Mesothelial cell of epicardium (in vitro differentiated cells): ENCODE measurements around the gene BEND5. TPM values are rescaled to one million over a fixed set of nuclear protein-coding genes. Genes with fewer than 3 reads are reported as not detected.

Experiments used
- DNase-seq, 2 experiments: peaks; one replicate each; pipeline ENCODE4 v3.0.0; 2021; ENCODE audit warnings: low spot score in 2 of 2; ENCODE audit not compliant: unreplicated experiment in 2 of 2
- H3K27ac Mint-ChIP-seq: 2 replicates; pipeline ENCODE4 v1.8.0; 2021; ENCODE audit warnings: mixed read lengths
- H3K27me3 Mint-ChIP-seq: 2 replicates; pipeline ENCODE4 v1.8.0; 2021; ENCODE audit warnings: low read depth, mixed read lengths
- H3K36me3 Mint-ChIP-seq: 2 replicates; pipeline ENCODE4 v1.8.0; 2021; ENCODE audit warnings: mixed read lengths
- H3K4me1 Mint-ChIP-seq: 2 replicates; pipeline ENCODE4 v1.8.0; 2021; ENCODE audit warnings: mixed read lengths
- H3K4me3 Mint-ChIP-seq: 2 replicates; pipeline ENCODE4 v1.8.0; 2021; ENCODE audit warnings: mild to moderate bottlenecking, moderate library complexity, mixed read lengths
- H3K9me3 Mint-ChIP-seq: 2 replicates; pipeline ENCODE4 v1.8.0; 2021; ENCODE audit warnings: mixed read lengths
- CTCF ChIP-seq: fragments of 200-600 bp; sonication (generic); IDR thresholded peaks from one replicate; pipeline ENCODE4 v1.5.0; 2021; ENCODE audit warnings: antibody characterized with exemption; ENCODE audit not compliant: unreplicated experiment
- total RNA-seq: library from RNA; stranded (reverse); gene quantifications from 3 replicates; pipeline ENCODE4 v1.2.1, GENCODE V29; 2021

Gene BEND5
- total RNA-seq, 1 donor from 2014 or later = 14.8 TPM

- Mint-ChIP-seq H3K27ac (no peak overlapping the region), H3K4me1 (no peaks in the 10 kb centered on the region), H3K36me3 (no peaks in the 10 kb centered on the region), H3K27me3 (peaks cover 15% of the 10 kb centered on the region), H3K9me3 (no peaks in the 10 kb centered on the region), H3K4me3 (no peak overlapping the region)
- no peak for DNase-seq
- no peak for TF ChIP-seq CTCF
Observed at GRCh38 chr1:48681476-48682305, 95.0 kb downstream of the BEND5 start.

GRCh38 chr1:48680411-48681035 lies 96.2 kb downstream of the BEND5 start:
- Mint-ChIP-seq H3K36me3 (no peaks in the 10 kb centered on the region), H3K9me3 (no peaks in the 10 kb centered on the region), H3K4me3 (no peak overlapping the region), H3K27ac (no peak overlapping the region), H3K27me3 (peaks cover 14% of the 10 kb centered on the region), H3K4me1 (no peaks in the 10 kb centered on the region)
- TF ChIP-seq CTCF = no peak
- no peak for DNase-seq

- no peaks in the 10 kb centered on the region for H3K4me1 Mint-ChIP-seq
- no peak for DNase-seq
- TF ChIP-seq CTCF = no peak
- H3K27ac Mint-ChIP-seq = no peak overlapping the region
- peaks cover 20% of the 10 kb centered on the region for H3K27me3 Mint-ChIP-seq
- H3K9me3 Mint-ChIP-seq = no peaks in the 10 kb centered on the region
- no peak overlapping the region for H3K4me3 Mint-ChIP-seq
- H3K36me3 Mint-ChIP-seq = no peaks in the 10 kb centered on the region
Observed at GRCh38 chr1:48679859-48680258, 96.8 kb downstream of the BEND5 start.

- H3K9me3 Mint-ChIP-seq = no peaks in the 10 kb centered on the region
- no peak for DNase-seq
- H3K27me3 Mint-ChIP-seq = peaks cover 26% of the 10 kb centered on the region
- TF ChIP-seq CTCF = no peak
- H3K4me1 Mint-ChIP-seq = no peaks in the 10 kb centered on the region
- no peaks in the 10 kb centered on the region for H3K36me3 Mint-ChIP-seq
- no peak overlapping the region for H3K27ac Mint-ChIP-seq
- H3K4me3 Mint-ChIP-seq = no peak overlapping the region
Observed at GRCh38 chr1:48678710-48679505, 97.8 kb downstream of the BEND5 start.
